ENCODE data around the gene ZNF548. TPM values are rescaled to one million over a fixed set of nuclear protein-coding genes. Genes with fewer than 3 reads are reported as not detected.
A peak's percentile ranks its signal among the peaks of the same experiment; 100 is the strongest.

The ZNF548 gene
- total RNA-seq, 1 experiment from 2014 or later = 13.0 TPM

DNA sequence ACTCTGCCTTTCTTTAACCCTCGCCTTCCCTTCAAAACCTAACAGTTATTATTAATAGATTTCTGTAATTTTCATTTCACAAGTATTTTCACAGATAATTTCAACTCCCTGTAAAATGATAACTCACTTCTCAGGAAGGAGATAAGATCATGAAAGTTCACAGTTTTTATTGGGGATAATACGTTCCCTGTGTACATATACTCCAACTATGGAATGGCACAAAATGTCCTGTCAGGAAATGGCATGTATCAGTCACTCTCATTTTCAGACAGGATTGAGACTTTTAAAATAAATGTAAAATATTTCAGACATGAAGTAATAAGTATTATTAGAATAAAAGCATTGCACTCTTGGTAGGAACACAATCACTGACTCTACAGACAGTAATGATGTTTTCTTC lies 27.2 kb upstream of the ZNF548 start:
- WGBS (ENCODE audit: extremely low coverage, insufficient read length, low lambda C conversion rate) = no CpG with 5 or more reads among the region's 2 CpGs
- H3K27ac ChIP-seq (ENCODE audit: insufficient read length, low read depth, low read length) = peak overlapping the region; percentile 47

More for the DNA sequence above, 27.2 kb upstream of the ZNF548 start:
- H3K79me2 ChIP-seq (ENCODE audit: insufficient read depth, low read length) = peaks cover 4% of the 10 kb centered on the region; the same call in 1 of the 2 replicates
- no peak overlapping the region for H4K8ac ChIP-seq (replicated peaks; ENCODE audit: insufficient read length, low read depth, low read length)
- peak overlapping the region; percentile 93 for H3K4me2 ChIP-seq (ENCODE audit: insufficient read depth, insufficient read length, low read length)
- H3K23ac ChIP-seq (ENCODE audit: insufficient read length, low read depth, low read length) = no peak overlapping the region
- H3K79me1 ChIP-seq (ENCODE audit: insufficient read depth, low read depth, low read length, poor library complexity, severe bottlenecking) = no peaks in the 10 kb centered on the region
- peak overlapping the region; percentile 65 for H3K9ac ChIP-seq (ENCODE audit: extremely low read depth, insufficient read length, low read length)
- H2BK12ac ChIP-seq (ENCODE audit: insufficient read length, low read depth, low read length) = no peak overlapping the region
- no peak overlapping the region for H2BK5ac ChIP-seq (ENCODE audit: insufficient read length, low read length)
- no peak overlapping the region for H4K5ac ChIP-seq (ENCODE audit: insufficient read length, low read depth, low read length)
- Mint-ChIP-seq H3K27ac (peak overlapping the region in 1 of 3 experiments; percentile 98; a peak in 2 of 7 replicates), H3K9me3 (no peaks in the 10 kb centered on the region), H3K36me3 (ENCODE audit: insufficient read depth in 1 of 3, low read depth in 3 of 3) (peaks cover 3 to 17% (median 10%) of the 10 kb centered on the region in 3 experiments; a peak in 6 of 7 replicates), H3K4me1 (peaks cover 9 to 11% of the 10 kb centered on the region in 2 experiments), H3K27me3 (ENCODE audit: low read depth) (no peaks in the 10 kb centered on the region), H3K4me3 (peak overlapping the region; percentile 88 to 92)
- H2AFZ ChIP-seq (ENCODE audit: low read length) = no peak overlapping the region
- no peak overlapping the region for H2BK15ac ChIP-seq (ENCODE audit: low read depth, low read length)
- no peak overlapping the region for H3K56ac ChIP-seq (ENCODE audit: insufficient read length, low read depth, low read length)
- no peak for DNase-seq
- no peaks in the 10 kb centered on the region for H4K20me1 ChIP-seq (ENCODE audit: control insufficient read depth, insufficient read depth, insufficient read length)
- no peaks in the 10 kb centered on the region for H3K27me3 ChIP-seq (ENCODE audit: insufficient read depth, low read length)
- H3T11ph ChIP-seq (ENCODE audit: low read length) = no peak overlapping the region
- H3K4ac ChIP-seq (ENCODE audit: low read depth, low read length) = no peak overlapping the region
- H3K18ac ChIP-seq (ENCODE audit: insufficient read length, low read depth, low read length) = peak overlapping the region; percentile 50
- H2BK20ac ChIP-seq (ENCODE audit: low read depth, low read length, poor library complexity, severe bottlenecking) = no peak overlapping the region
- H2BK120ac ChIP-seq (ENCODE audit: low read depth, low read length, poor library complexity, severe bottlenecking) = no peak overlapping the region
- H4K91ac ChIP-seq (ENCODE audit: insufficient read length, low read depth, low read length) = no peak overlapping the region
- H3K4me1 ChIP-seq (ENCODE audit: insufficient read depth, low read length) = no peaks in the 10 kb centered on the region
- H3K9me3 ChIP-seq (ENCODE audit: control insufficient read depth, low read depth, low read length) = no peaks in the 10 kb centered on the region
- peaks cover 5% of the 10 kb centered on the region for H3K23me2 ChIP-seq (ENCODE audit: insufficient read length, low read depth, low read length, poor library complexity, severe bottlenecking)
- peak overlapping the region; percentile 28; the same call in 1 of the 2 replicates for H3K14ac ChIP-seq (ENCODE audit: insufficient read depth, low read length)
- no peak overlapping the region for H2AK5ac ChIP-seq (ENCODE audit: insufficient read length, low read length)
- TF ChIP-seq, protein P1, sequence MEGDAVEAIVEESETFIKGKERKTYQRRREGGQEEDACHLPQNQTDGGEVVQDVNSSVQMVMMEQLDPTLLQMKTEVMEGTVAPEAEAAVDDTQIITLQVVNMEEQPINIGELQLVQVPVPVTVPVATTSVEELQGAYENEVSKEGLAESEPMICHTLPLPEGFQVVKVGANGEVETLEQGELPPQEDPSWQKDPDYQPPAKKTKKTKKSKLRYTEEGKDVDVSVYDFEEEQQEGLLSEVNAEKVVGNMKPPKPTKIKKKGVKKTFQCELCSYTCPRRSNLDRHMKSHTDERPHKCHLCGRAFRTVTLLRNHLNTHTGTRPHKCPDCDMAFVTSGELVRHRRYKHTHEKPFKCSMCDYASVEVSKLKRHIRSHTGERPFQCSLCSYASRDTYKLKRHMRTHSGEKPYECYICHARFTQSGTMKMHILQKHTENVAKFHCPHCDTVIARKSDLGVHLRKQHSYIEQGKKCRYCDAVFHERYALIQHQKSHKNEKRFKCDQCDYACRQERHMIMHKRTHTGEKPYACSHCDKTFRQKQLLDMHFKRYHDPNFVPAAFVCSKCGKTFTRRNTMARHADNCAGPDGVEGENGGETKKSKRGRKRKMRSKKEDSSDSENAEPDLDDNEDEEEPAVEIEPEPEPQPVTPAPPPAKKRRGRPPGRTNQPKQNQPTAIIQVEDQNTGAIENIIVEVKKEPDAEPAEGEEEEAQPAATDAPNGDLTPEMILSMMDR (conservative IDR thresholded peaks at IDR 0.05) = no peak
